ENCODE data around the gene SCFD2.

SCFD2 gene

GRCh38 chr4:53195815-53196661 is 169.8 kb downstream of the SCFD2 start:
- no peak for DNase-seq (ENCODE audit: low read depth)
- no peak for TF ChIP-seq CTCF (IDR thresholded peaks at IDR 0.05; ENCODE audit: low read length, missing control alignments)
- H3K4me3 ChIP-seq (replicated peaks; ENCODE audit: low read depth, low read length): no peak overlapping the region

- no peak for DNase-seq (ENCODE audit: low read depth)
- no peak overlapping the region for H3K4me3 ChIP-seq (replicated peaks; ENCODE audit: low read depth, low read length)
- TF ChIP-seq CTCF (IDR thresholded peaks at IDR 0.05; ENCODE audit: low read length, missing control alignments): no peak
These were observed 171.1 kb downstream of the SCFD2 start for GRCh38 chr4:53194727-53195126.

- no peak for TF ChIP-seq CTCF (IDR thresholded peaks at IDR 0.05; ENCODE audit: low read length, missing control alignments)
- H3K4me3 ChIP-seq (replicated peaks; ENCODE audit: low read depth, low read length): no peak overlapping the region
- DNase-seq (ENCODE audit: low read depth): no peak
These were observed 172.8 kb downstream of the SCFD2 start for GRCh38 chr4:53193111-53193510.

GRCh38 chr4:53192496-53192895 is 173.4 kb downstream of the SCFD2 start:
- H3K4me3 ChIP-seq (replicated peaks; ENCODE audit: low read depth, low read length): no peak overlapping the region
- no peak for DNase-seq (ENCODE audit: low read depth)
- no peak for TF ChIP-seq CTCF (IDR thresholded peaks at IDR 0.05; ENCODE audit: low read length, missing control alignments)

GRCh38 chr4:53191997-53192396 is 173.9 kb downstream of the SCFD2 start:
- TF ChIP-seq CTCF (IDR thresholded peaks at IDR 0.05; ENCODE audit: low read length, missing control alignments): no peak
- DNase-seq (ENCODE audit: low read depth): no peak
- no peak overlapping the region for H3K4me3 ChIP-seq (replicated peaks; ENCODE audit: low read depth, low read length)

GRCh38 chr4:53189011-53189410 is 176.8 kb downstream of the SCFD2 start:
- DNase-seq (ENCODE audit: low read depth): peak; percentile 79
- no peak overlapping the region for H3K4me3 ChIP-seq (replicated peaks; ENCODE audit: low read depth, low read length)
- TF ChIP-seq CTCF (IDR thresholded peaks at IDR 0.05; ENCODE audit: low read length, missing control alignments): no peak

Data from fibroblast of pulmonary artery (primary cell).